DOHH2 (cell line): Measurements from ENCODE around the gene TNRC6C.
"Not testable (repeated sequence)": the region's sequence is repeated elsewhere in the genome, so short reads cannot be mapped to it uniquely, and the experiment has no call there.

Source experiments
- H3F3A ChIP-seq: fragments of 200-600 bp; sonication (generic), shearing (Covaris generic); 2 replicates; pipeline ENCODE4 v1.6.0; 2016; ENCODE audit warnings: antibody characterized with exemption, mild to moderate bottlenecking; ENCODE audit not compliant: control insufficient read depth, insufficient read depth
- H3K27ac ChIP-seq: fragments of 200-600 bp; sonication (generic); 2 replicates; pipeline ENCODE4 v1.5.1; 2014; ENCODE audit warnings: low read depth, mild to moderate bottlenecking, low read length, moderate library complexity
- H3K27me3 ChIP-seq: fragments of 200-600 bp; sonication (generic); 2 replicates; pipeline ENCODE4 v1.6.1; 2014; ENCODE audit warnings: mild to moderate bottlenecking, low read length, mixed read lengths; ENCODE audit not compliant: control insufficient read depth
- H3K36me3 ChIP-seq: fragments of 200-600 bp; sonication (generic); 2 replicates; pipeline ENCODE4 v1.6.1; 2014; ENCODE audit warnings: mild to moderate bottlenecking, low read length, moderate library complexity, mixed read lengths; ENCODE audit not compliant: control insufficient read depth
- H3K4me1 ChIP-seq: fragments of 200-600 bp; sonication (generic); 2 replicates; pipeline ENCODE4 v1.6.1; 2014; ENCODE audit warnings: mild to moderate bottlenecking, low read length, mixed read lengths; ENCODE audit not compliant: control insufficient read depth
- H3K4me2 ChIP-seq: fragments of 200-600 bp; sonication (generic); 2 replicates; pipeline ENCODE4 v1.6.0; 2014; ENCODE audit warnings: mild to moderate bottlenecking, low read length, moderate library complexity
- H3K4me3 ChIP-seq: fragments of 200-600 bp; sonication (generic); 2 replicates; pipeline ENCODE4 v1.5.1; 2014; ENCODE audit warnings: mild to moderate bottlenecking, low read length, mixed read lengths
- H3K79me2 ChIP-seq: fragments of 200-600 bp; sonication (generic); 2 replicates; pipeline ENCODE4 v1.6.1; 2014; ENCODE audit warnings: mild to moderate bottlenecking, low read length, mixed read lengths; ENCODE audit not compliant: control insufficient read depth
- H3K9me2 ChIP-seq: fragments of 200-600 bp; sonication (generic); replicated peaks from 2 replicates; pipeline ENCODE4 v1.6.1; 2014; ENCODE audit warnings: mild to moderate bottlenecking, low read length, mixed read lengths; ENCODE audit not compliant: control insufficient read depth
- H3K9me3 ChIP-seq: fragments of 200-600 bp; sonication (generic); 2 replicates; pipeline ENCODE4 v1.6.1; 2014; ENCODE audit warnings: antibody characterized with exemption, low read length, mixed read lengths; ENCODE audit not compliant: control insufficient read depth, insufficient read depth
- H4K20me1 ChIP-seq: fragments of 200-600 bp; sonication (generic); 2 replicates; pipeline ENCODE4 v1.6.0; 2014; ENCODE audit warnings: low read depth, mild to moderate bottlenecking, antibody characterized with exemption, low read length, moderate library complexity; ENCODE audit not compliant: control insufficient read depth, insufficient read depth
- CTCF ChIP-seq: fragments of 200-600 bp; sonication (generic); IDR thresholded peaks from one replicate; pipeline ENCODE4 v1.5.1; 2014; ENCODE audit warnings: antibody characterized with exemption, mild to moderate bottlenecking, low read depth, low read length; ENCODE audit not compliant: poor library complexity, severe bottlenecking
- EZH2phosphoT487 ChIP-seq: fragments of 200-600 bp; sonication (generic); IDR thresholded peaks from 2 replicates; pipeline ENCODE4 v1.6.1; 2017; ENCODE audit warnings: borderline replicate concordance, mild to moderate bottlenecking, antibody characterized with exemption, low read length, moderate library complexity, mixed read lengths

TNRC6C gene

GRCh38 chr17:78112518-78113471 lies 154.3 kb downstream of the TNRC6C start:
- H3K4me2 ChIP-seq, result no peak overlapping the region
- H3K9me3 ChIP-seq, result no peaks in the 10 kb centered on the region
- peaks cover 10% of the 10 kb centered on the region for H3K4me1 ChIP-seq
- peaks cover 77% of the 10 kb centered on the region for H3K36me3 ChIP-seq
- no peaks in the 10 kb centered on the region for H3K9me2 ChIP-seq
- H3K79me2 ChIP-seq, result peaks cover 7% of the 10 kb centered on the region
- H3K27ac ChIP-seq, result no peak overlapping the region
- H4K20me1 ChIP-seq, result no peaks in the 10 kb centered on the region
- peaks cover under 1% of the 10 kb centered on the region; the same call in 1 of the 2 replicates for H3F3A ChIP-seq
- no peak overlapping the region for H3K4me3 ChIP-seq
- TF ChIP-seq CTCF (peak; percentile 98), EZH2phosphoT487 (no peak)
- no peaks in the 10 kb centered on the region for H3K27me3 ChIP-seq

GRCh38 chr17:78113804-78114785 lies 155.6 kb downstream of the TNRC6C start:
- Histone ChIP-seq H3K27ac (no peak overlapping the region), H3K9me2 (no peaks in the 10 kb centered on the region), H3K27me3 (no peaks in the 10 kb centered on the region), H3K79me2 (peaks cover 7% of the 10 kb centered on the region), H3K4me2 (no peak overlapping the region), H3K9me3 (no peaks in the 10 kb centered on the region), H4K20me1 (no peaks in the 10 kb centered on the region), H3K4me3 (no peak overlapping the region), H3K36me3 (peaks cover 77% of the 10 kb centered on the region), H3K4me1 (peaks cover 10% of the 10 kb centered on the region), H3F3A (no peaks in the 10 kb centered on the region; the same call in 1 of the 2 replicates)
- TF ChIP-seq CTCF (no peak), EZH2phosphoT487 (no peak)

GRCh38 chr17:78114831-78115723 lies 156.6 kb downstream of the TNRC6C start:
- Histone ChIP-seq H3K27ac (no peak overlapping the region), H3K4me1 (peaks cover 10% of the 10 kb centered on the region), H3K9me2 (no peaks in the 10 kb centered on the region), H3K4me3 (no peak overlapping the region), H3K27me3 (no peaks in the 10 kb centered on the region), H3K36me3 (peaks cover 74% of the 10 kb centered on the region), H4K20me1 (no peaks in the 10 kb centered on the region), H3K4me2 (no peak overlapping the region), H3K9me3 (no peaks in the 10 kb centered on the region), H3K79me2 (peaks cover 7% of the 10 kb centered on the region), H3F3A (no peaks in the 10 kb centered on the region; the same call in 1 of the 2 replicates)
- no peak for TF ChIP-seq CTCF
- TF ChIP-seq EZH2phosphoT487, result no peak

GRCh38 chr17:78115803-78116202 lies 157.3 kb downstream of the TNRC6C start:
- H3K27me3 ChIP-seq, H3K27ac ChIP-seq, H3K79me2 ChIP-seq, H3K4me3 ChIP-seq, H4K20me1 ChIP-seq, H3K9me3 ChIP-seq, H3K9me2 ChIP-seq, H3K4me2 ChIP-seq, H3F3A ChIP-seq: not testable (repeated sequence)
- Histone ChIP-seq H3K36me3 (peaks cover 74% of the 10 kb centered on the region), H3K4me1 (peaks cover 11% of the 10 kb centered on the region)
